Mesendoderm (in vitro differentiated cells): ENCODE measurements around the gene UBA6.
"Not testable (repeated sequence)": the region's sequence is repeated elsewhere in the genome, so short reads cannot be mapped to it uniquely, and the experiment has no call there.

ENCODE experiments used
- DNase-seq: peaks from one replicate; pipeline ENCODE4 v3.0.0; 2013
- H2AK5ac ChIP-seq: 2 replicates; pipeline ENCODE4 v1.6.1; 2013; ENCODE audit warnings: low read length, inconsistent platforms
- H2BK120ac ChIP-seq: 2 replicates; pipeline ENCODE4 v1.6.1; 2013; ENCODE audit warnings: low read depth, mild to moderate bottlenecking, low read length, moderate library complexity, mixed read lengths
- H2BK15ac ChIP-seq: replicated peaks from 2 replicates; pipeline ENCODE4 v1.6.1; 2013; ENCODE audit warnings: low read depth, mild to moderate bottlenecking, moderate library complexity
- H2BK5ac ChIP-seq: 2 replicates; pipeline ENCODE4 v1.6.1; 2013; ENCODE audit warnings: low read length, inconsistent platforms
- H3K18ac ChIP-seq: 2 replicates; pipeline ENCODE4 v1.6.1; 2013; ENCODE audit warnings: mild to moderate bottlenecking, low read length, mixed read lengths
- H3K23ac ChIP-seq: one replicate; pipeline ENCODE4 v1.6.1; 2013; ENCODE audit warnings: low read length
- H3K27ac ChIP-seq: 2 replicates; pipeline ENCODE4 v1.5.1; 2013; ENCODE audit warnings: low read depth, mild to moderate bottlenecking, inconsistent platforms, low read length, moderate library complexity
- H3K27me3 ChIP-seq: 2 replicates; pipeline ENCODE4 v1.6.1; 2013; ENCODE audit warnings: low read length, control low read depth, mild to moderate bottlenecking, inconsistent platforms; ENCODE audit not compliant: insufficient read depth, poor library complexity
- H3K36me3 ChIP-seq: 2 replicates; pipeline ENCODE4 v1.6.1; 2013; ENCODE audit warnings: low read length, inconsistent platforms; ENCODE audit not compliant: control insufficient read depth, insufficient read depth
- H3K4ac ChIP-seq: one replicate; pipeline ENCODE4 v1.6.1; 2013; ENCODE audit warnings: low read depth, mild to moderate bottlenecking, low read length, moderate library complexity
- H3K4me1 ChIP-seq: 2 replicates; pipeline ENCODE4 v1.6.1; 2013; ENCODE audit warnings: low read depth, low read length, inconsistent platforms; ENCODE audit not compliant: control insufficient read depth
- H3K4me2 ChIP-seq: 2 replicates; pipeline ENCODE4 v1.6.1; 2013; ENCODE audit warnings: low read length
- H3K4me3 ChIP-seq: 2 replicates; pipeline ENCODE4 v1.5.1; 2013; ENCODE audit warnings: mild to moderate bottlenecking, low read length
- H3K56ac ChIP-seq: one replicate; pipeline ENCODE4 v1.6.1; 2013; ENCODE audit warnings: low read length
- H3K79me1 ChIP-seq: 2 replicates; pipeline ENCODE4 v1.6.1; 2013; ENCODE audit warnings: low read length, inconsistent platforms
- H3K79me2 ChIP-seq: 2 replicates; pipeline ENCODE4 v1.6.1; 2013; ENCODE audit warnings: mild to moderate bottlenecking, low read length; ENCODE audit not compliant: control insufficient read depth, insufficient read depth
- H3K9ac ChIP-seq: 2 replicates; pipeline ENCODE4 v1.6.1; 2013; ENCODE audit warnings: low read length, inconsistent platforms
- H4K5ac ChIP-seq: one replicate; pipeline ENCODE4 v1.6.1; 2013; ENCODE audit warnings: low read length
- H4K8ac ChIP-seq: one replicate; pipeline ENCODE4 v1.6.1; 2013; ENCODE audit warnings: low read depth, mild to moderate bottlenecking, control low read depth, low read length, moderate library complexity
- WGBS: extraction: QIAGEN DNeasy Blood & Tissue Kit; methylation state at CpG from one replicate; pipeline ENCODE4 v1.1.7; 2013; ENCODE audit warnings: low lambda C conversion rate, missing lambda C conversion rate; ENCODE audit not compliant: insufficient coverage; ENCODE audit errors: extremely low coverage; 5-methylcytosine and 5-hydroxymethylcytosine counted together

The UBA6 gene

DNA sequence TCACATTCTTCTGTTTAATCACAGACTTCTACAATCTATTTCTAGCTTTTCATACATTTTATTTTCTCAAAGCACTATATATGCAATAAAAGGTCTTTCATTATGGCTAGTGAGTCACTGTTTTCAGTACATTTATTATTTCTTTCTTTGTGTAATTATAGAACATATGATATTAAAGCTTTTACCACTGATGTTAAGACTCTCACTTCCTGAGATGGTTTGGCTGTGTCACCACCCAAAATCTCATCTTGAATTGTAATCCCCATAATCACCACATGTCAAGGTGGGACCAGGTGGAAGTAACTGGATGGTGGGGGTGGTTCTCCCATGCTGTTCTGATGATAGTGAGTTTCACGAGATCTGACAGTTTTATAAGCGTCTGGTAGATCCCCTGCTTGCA, 41.9 kb downstream of the UBA6 start:
- H2BK5ac ChIP-seq: no peak overlapping the region
- no peak overlapping the region for H2BK15ac ChIP-seq
- no peak overlapping the region for H3K9ac ChIP-seq
- H4K8ac ChIP-seq: no peak overlapping the region
- H3K4ac ChIP-seq: no peak overlapping the region
- no peak overlapping the region for H3K18ac ChIP-seq
- WGBS: no CpG with 5 or more reads among the region's 2 CpGs
- H3K36me3 ChIP-seq: peaks cover 10% of the 10 kb centered on the region
- H2AK5ac ChIP-seq: no peak overlapping the region
- H4K5ac ChIP-seq: no peak overlapping the region
- H2BK120ac ChIP-seq: no peak overlapping the region
- no peak overlapping the region for H3K4me3 ChIP-seq
- no peaks in the 10 kb centered on the region for H3K27me3 ChIP-seq
- no peaks in the 10 kb centered on the region for H3K4me1 ChIP-seq
- no peak overlapping the region for H3K23ac ChIP-seq
- H3K56ac ChIP-seq: no peak overlapping the region
- no peak overlapping the region for H3K27ac ChIP-seq
- H3K4me2 ChIP-seq: no peak overlapping the region
- H3K79me1 ChIP-seq: no peaks in the 10 kb centered on the region
- H3K79me2 ChIP-seq: no peaks in the 10 kb centered on the region
- DNase-seq: no peak

DNA sequence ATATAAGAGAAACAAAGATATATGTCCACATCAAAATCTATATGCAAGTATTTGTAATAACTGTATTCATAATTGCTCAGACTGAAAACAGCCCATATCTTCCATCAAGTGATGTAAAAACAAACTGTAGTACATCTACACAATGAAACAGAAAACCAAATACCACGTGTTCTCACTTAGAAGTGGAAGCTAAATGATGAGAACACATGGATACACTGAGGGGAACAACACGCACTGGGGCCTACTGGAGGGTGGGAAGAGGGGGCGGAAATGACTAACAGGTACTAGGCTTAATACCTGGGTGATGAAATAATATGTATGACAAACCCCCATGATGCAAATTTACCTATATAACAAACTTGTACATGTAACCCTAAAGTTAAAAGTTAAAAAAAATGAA, 42.7 kb downstream of the UBA6 start:
- Histone ChIP-seq H3K36me3 (peaks cover 10% of the 10 kb centered on the region), H3K79me1 (no peaks in the 10 kb centered on the region), H3K4ac (no peak overlapping the region), H3K23ac (no peak overlapping the region), H4K5ac (no peak overlapping the region), H3K27ac (no peak overlapping the region), H3K56ac (no peak overlapping the region), H2AK5ac (no peak overlapping the region), H2BK5ac (no peak overlapping the region), H3K4me1 (no peaks in the 10 kb centered on the region), H3K4me2 (no peak overlapping the region), H2BK15ac (no peak overlapping the region), H4K8ac (no peak overlapping the region), H3K9ac (no peak overlapping the region), H2BK120ac (no peak overlapping the region), H3K79me2 (no peaks in the 10 kb centered on the region), H3K18ac (no peak overlapping the region), H3K27me3 (no peaks in the 10 kb centered on the region), H3K4me3 (no peak overlapping the region)
- no peak for DNase-seq
- WGBS: no CpG with 5 or more reads among the region's 3 CpGs

GRCh38 chr4:67651536-67651935, 49.4 kb downstream of the UBA6 start:
- no peaks in the 10 kb centered on the region for H3K27me3 ChIP-seq
- H3K4ac ChIP-seq: no peak overlapping the region
- no peaks in the 10 kb centered on the region for H3K4me1 ChIP-seq
- H3K18ac ChIP-seq: no peak overlapping the region
- no peak for DNase-seq
- no peak overlapping the region for H4K5ac ChIP-seq
- no peak overlapping the region for H2BK15ac ChIP-seq
- H3K4me3 ChIP-seq: no peak overlapping the region
- no peak overlapping the region for H3K9ac ChIP-seq
- H3K27ac ChIP-seq: no peak overlapping the region
- no peak overlapping the region for H2BK120ac ChIP-seq
- no peaks in the 10 kb centered on the region for H3K36me3 ChIP-seq
- no peak overlapping the region for H3K56ac ChIP-seq
- H3K79me2 ChIP-seq: no peaks in the 10 kb centered on the region
- H2AK5ac ChIP-seq: no peak overlapping the region
- H4K8ac ChIP-seq: no peak overlapping the region
- no peaks in the 10 kb centered on the region for H3K79me1 ChIP-seq
- H3K4me2 ChIP-seq: no peak overlapping the region
- no peak overlapping the region for H2BK5ac ChIP-seq
- no peak overlapping the region for H3K23ac ChIP-seq

GRCh38 chr4:67638136-67638535, 62.8 kb downstream of the UBA6 start:
- no peaks in the 10 kb centered on the region for H3K4me1 ChIP-seq
- H3K36me3 ChIP-seq: peaks cover 4% of the 10 kb centered on the region
- H2BK120ac ChIP-seq: no peak overlapping the region
- no peak overlapping the region for H2BK15ac ChIP-seq
- no CpG with 5 or more reads among the region's 5 CpGs for WGBS
- no peak overlapping the region for H3K4me2 ChIP-seq
- H3K56ac ChIP-seq: no peak overlapping the region
- H3K9ac ChIP-seq: no peak overlapping the region
- H4K8ac ChIP-seq: no peak overlapping the region
- no peak overlapping the region for H3K4me3 ChIP-seq
- no peaks in the 10 kb centered on the region for H3K79me2 ChIP-seq
- H3K23ac ChIP-seq: no peak overlapping the region
- H2BK5ac ChIP-seq: no peak overlapping the region
- H3K27ac ChIP-seq: no peak overlapping the region
- no peak overlapping the region for H3K18ac ChIP-seq
- H3K27me3 ChIP-seq: no peaks in the 10 kb centered on the region
- no peak overlapping the region for H3K4ac ChIP-seq
- no peak overlapping the region for H2AK5ac ChIP-seq
- no peaks in the 10 kb centered on the region for H3K79me1 ChIP-seq
- H4K5ac ChIP-seq: no peak overlapping the region
- DNase-seq: no peak

- not testable (repeated sequence) for H3K4me2 ChIP-seq, H3K4ac ChIP-seq, H2AK5ac ChIP-seq, H3K79me1 ChIP-seq, H3K9ac ChIP-seq, H3K4me3 ChIP-seq, H3K36me3 ChIP-seq, H3K4me1 ChIP-seq, H3K56ac ChIP-seq, H3K18ac ChIP-seq, H2BK15ac ChIP-seq, H3K27ac ChIP-seq, H2BK120ac ChIP-seq, H4K8ac ChIP-seq, H4K5ac ChIP-seq, H3K79me2 ChIP-seq, DNase-seq, H2BK5ac ChIP-seq, H3K23ac ChIP-seq, H3K27me3 ChIP-seq
- WGBS: no CpG with 5 or more reads among the region's 30 CpGs
Measured at GRCh38 chr4:67636978-67637377, 64.0 kb downstream of the UBA6 start.

DNA sequence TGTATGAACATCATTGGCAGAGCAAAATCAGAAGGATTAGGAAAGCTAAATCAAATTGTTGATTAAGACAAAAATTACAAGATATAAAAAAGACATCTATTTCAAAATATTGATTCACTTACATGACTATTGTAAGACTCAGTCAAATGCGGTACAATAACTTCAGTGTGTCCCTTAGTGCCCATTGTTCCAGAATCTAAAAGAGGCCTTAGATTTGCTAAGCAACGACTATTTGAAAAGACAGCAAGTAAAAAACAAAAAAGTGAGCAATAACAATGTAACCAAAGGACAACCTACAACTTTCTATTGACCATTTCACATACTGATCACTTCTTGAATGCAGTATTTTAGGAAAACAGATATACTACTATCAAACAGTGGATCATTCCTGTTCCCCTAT, 65.6 kb downstream of the UBA6 start:
- DNase-seq: no peak
- Histone ChIP-seq H2BK15ac (no peak overlapping the region), H3K36me3 (peaks cover 4% of the 10 kb centered on the region), H3K18ac (no peak overlapping the region), H2BK120ac (no peak overlapping the region), H3K27me3 (no peaks in the 10 kb centered on the region), H3K56ac (no peak overlapping the region), H3K4ac (no peak overlapping the region), H3K23ac (no peak overlapping the region), H2BK5ac (no peak overlapping the region), H3K79me2 (no peaks in the 10 kb centered on the region), H2AK5ac (no peak overlapping the region), H3K79me1 (no peaks in the 10 kb centered on the region), H4K8ac (no peak overlapping the region), H3K9ac (no peak overlapping the region), H3K4me3 (no peak overlapping the region), H3K27ac (no peak overlapping the region), H3K4me2 (no peak overlapping the region), H4K5ac (no peak overlapping the region), H3K4me1 (no peaks in the 10 kb centered on the region)
- no CpG with 5 or more reads among the region's 2 CpGs for whole genome bisulfite sequencing
